Activated CD8-positive, alpha-beta memory T cell treated with anti-CD3 and anti-CD28 coated beads, Interleukin-2, amount 50 U/mL, for 48 hours (primary cell): ENCODE data around the gene CCDC146.
"Not testable (repeated sequence)": the region's sequence is repeated elsewhere in the genome, so short reads cannot be mapped to it uniquely, and the experiment has no call there.

Source experiments
- DNase-seq: peaks from one replicate; pipeline ENCODE4 v3.0.0-alpha.2; 2020

CCDC146 gene

DNA sequence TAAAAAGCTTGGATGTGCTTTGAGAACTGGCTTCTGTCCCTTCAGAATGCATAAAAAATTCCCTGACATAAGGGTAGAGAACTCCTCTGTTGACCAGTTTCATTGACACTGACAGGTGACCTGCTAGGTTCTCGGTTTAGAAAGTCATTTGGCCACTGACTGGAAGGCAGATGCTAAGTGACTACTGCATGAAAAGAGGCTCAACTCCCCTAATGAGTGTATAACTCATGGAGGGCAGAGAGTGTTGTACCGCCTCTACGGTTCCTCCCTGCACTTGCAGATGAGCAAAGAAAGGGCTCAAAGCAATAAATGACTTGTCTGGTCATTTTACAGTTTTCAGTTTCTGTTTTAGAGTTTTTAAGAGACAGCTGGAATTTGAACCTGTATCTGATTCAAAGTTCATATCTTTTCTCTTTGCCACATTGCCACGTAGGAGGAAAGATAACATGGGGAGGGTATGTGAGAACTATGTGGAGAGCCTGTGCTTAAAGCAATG is 80.1 kb downstream of the CCDC146 start:
- DNase-seq: no peak

DNA sequence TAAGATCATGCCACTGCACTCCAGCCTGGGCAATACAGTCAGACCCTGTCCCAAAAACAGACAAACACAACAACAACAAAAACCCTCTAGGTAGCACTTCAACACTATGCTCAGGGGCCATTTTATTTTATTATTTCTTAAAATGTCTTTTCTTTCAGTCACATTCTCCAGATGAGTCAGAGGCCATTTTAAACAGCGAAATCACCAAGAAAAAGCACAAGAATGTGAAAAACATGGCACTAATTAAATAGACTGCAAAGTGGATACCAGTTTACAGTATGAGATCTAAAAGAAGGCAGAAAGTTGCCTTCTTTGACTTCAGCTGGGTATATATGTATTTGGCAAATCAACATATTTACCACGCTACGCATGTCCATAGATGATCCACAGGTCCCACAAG is 83.3 kb downstream of the CCDC146 start:
- no peak for DNase-seq

DNA sequence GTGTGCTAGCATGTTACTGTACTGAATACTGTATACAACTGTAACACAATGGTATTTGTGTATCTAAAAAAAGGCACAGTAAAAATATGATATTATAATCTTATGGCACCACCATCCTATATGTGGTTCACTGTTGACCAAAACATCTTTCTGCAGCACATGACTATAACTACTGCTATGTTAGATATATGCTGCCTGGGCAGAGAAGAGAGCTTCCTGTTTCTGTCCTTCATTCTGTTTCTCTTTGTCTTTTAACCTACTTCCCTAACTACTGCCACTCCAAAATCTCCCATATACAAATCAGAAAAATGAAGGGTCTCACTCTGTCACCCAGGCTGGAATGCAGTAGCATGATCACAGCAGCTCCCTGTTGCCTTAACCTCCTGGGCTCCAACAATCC is 86.0 kb downstream of the CCDC146 start:
- no peak for DNase-seq

DNA sequence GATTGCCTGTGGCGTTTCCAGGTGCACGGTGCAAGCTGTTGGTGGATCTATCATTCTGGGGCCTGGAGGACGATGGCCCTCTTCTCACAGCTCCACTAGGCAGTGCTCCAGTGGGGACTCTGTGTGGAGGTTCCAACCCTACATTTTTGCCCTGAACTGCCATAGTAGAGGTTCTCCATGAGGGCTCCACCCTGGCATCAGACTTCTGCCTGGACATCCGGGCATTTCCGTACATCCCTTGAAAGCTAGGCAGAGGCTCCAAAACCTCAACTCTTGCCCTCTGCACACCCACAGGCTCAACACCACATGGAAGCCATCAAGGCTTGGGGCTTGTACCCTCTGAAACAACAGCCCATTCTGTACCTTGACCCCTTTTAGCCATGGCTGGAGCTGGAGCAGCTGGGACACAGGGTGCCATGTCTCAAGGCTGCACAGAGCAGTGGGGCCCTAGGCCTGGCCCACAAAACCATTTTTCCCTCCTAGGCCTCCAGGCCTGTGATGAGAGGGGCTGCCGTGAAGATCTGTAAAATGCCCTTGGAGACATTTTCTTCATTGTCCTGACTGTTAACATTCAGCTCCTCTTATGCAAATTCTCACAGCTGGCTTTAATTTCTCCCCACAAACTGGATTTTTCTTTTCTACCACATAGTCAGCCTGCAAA is 87.2 kb downstream of the CCDC146 start:
- no peak for DNase-seq

DNA sequence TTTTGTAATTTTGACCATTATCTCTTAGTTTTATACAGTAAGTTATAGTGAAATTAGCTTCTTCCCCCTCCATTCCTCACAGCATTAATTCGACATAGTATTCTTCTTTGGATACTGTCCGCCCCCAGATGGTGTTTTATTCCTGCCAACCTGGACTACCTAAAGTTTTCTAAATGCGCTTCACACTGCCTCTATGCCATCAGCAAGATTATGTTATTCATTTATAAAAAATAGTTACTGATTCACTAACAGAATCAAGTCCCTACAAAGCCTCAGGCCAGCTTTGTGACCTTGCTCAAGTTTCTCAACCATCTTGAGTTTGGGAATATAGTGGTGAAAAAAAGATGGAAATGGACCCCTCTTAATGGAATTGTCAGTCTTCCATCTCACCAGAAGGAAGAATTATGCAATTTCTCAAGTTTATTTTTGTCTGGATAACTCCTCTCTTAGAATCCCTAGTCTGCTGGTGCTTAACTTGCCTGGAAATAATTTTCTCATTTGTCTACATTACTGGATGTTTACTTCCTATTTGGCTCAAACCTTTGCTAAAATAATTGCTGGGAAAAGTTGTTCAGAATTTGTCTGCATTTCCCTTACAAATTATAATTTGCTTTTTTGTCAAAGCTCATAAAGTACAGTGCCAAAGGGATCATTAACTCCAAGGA is 93.9 kb downstream of the CCDC146 start:
- DNase-seq: no peak

DNA sequence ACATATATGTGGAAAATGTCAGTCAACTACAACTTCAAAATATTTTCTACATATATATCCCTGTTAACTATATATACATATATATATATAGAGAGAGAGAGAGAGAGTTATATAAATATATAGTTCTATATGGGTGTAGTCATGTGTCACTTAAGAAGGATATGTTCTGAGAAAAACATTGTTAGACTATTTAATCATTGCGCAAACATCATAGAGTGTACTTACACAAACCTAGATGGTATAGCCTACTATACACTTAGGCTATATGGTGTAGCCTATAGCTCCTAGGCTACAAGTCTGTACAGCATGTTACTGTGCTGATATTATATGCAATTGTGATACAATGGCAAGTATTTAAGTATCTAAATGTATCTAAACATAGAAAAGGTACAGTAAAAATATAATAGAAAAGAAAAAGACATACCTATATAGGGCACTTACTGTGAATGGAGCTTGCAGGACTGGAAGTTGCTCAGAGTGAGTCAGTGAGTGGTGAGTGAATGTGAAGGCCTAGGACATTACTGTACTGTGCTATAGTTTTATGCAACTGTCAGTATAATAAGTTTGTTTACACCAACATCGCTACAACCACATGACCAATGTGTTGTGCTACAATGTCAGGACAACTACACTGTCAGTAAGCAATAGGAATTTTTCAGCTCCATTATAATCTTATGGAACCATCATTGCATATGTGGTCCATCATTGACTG is 95.2 kb downstream of the CCDC146 start:
- DNase-seq: no peak

DNA sequence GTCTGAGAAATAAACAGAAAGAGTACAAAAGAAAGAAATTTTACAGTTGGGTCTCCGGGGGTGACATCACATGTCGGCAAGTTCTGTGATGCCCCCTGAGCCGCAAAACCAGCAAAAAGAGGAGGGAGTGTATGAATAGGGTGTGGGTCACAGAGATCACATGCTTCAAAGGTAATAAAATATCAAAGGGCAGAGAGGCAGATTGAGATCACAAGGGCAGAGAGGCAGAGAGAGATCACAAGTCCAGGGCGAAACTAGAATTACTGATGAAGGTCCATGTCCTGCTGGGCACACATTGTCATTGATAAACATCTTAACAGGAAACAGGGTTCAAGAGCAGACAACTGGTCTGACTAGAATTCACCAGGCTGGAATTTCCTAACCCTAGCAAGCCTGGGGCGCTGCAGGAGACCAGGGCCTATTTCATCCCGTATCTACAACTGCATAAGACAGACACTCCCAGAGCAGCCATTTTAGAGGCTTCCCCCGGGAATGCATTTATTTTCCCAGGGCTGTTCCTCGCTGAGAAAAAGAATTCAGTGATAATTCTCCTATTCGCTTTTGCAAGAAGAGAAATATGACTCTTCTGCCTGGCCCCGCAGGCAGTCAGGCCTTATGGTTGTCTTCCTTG is 97.4 kb downstream of the CCDC146 start:
- DNase-seq: not testable (repeated sequence)

DNA sequence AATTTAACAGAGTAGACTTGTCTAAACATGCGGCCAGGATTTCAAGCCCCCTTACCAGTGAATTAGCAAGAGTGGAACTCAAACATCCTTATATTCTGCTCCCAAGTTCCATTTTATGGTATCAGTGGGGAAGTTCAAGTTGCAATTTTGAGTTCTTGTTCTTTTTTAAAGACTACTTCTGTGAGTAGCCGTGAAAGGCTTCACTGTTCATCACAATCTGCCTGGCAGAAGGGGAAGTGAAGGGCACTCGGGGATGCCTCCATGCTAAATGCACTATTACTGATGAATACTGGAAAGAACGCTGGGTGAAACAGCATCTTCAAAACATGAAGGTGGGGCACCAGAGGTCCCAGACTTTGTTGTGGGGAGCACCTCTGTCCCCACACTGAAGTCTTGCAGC is 99.7 kb downstream of the CCDC146 start:
- no peak for DNase-seq

DNA sequence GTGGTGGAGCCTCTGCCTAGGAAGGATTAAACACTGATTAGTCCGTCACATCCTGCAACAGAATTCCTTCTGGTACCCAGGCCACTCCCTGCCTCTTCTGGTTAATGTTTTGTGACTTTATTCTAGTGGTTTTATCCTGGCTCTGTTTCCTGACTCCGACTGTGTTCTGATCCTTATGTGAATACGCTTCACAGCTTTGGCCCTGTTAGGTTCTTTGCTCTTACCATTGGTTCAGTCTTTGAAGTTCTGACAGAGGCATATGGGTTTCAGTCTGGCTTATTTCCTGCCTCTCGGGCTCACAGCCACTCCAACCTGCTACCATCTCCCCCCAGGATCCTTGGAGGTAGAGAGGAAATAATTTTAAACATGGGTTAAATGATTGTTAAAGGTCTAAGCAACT is 100.4 kb downstream of the CCDC146 start:
- DNase-seq: no peak

DNA sequence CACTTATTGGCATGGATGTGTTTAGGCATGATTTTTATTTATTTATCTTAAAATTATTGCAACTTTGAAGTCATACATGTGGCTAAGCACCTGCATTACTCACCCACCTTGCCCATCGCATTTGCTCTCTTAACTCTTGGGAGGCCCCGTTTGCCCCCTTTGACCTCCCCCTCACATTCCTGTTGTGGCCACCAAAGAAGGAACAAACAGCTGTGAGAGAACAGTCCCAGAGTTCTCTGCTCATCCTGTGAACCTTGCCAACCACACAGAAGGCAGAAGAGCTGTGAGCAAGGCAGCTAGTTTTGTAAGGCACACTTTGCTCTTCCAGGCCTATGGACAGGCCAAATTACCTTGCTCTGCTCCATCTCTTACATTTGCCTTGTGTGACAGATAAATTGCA is 100.8 kb downstream of the CCDC146 start:
- no peak for DNase-seq

DNA sequence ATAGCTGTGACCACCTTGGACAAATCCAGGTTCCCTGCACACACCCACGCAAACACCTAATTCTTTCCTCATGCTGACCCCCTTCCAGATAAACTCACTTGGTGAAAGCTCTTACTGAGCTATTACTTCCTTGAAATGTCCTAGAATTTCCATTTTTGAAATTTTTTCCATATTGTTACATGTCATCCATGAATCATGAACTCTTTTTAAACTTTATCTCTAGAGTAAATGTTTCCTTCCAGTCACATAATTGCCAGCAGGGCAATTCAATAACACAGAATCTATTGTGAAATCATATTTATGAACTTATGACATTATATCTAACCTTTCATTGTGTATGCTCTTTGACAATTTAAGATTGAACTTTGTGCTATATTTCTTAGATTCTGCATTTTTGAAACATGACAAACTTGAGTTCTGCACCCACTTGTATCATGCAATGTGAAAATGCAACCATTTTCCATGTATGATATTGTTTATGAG is 104.0 kb downstream of the CCDC146 start:
- no peak for DNase-seq

DNA sequence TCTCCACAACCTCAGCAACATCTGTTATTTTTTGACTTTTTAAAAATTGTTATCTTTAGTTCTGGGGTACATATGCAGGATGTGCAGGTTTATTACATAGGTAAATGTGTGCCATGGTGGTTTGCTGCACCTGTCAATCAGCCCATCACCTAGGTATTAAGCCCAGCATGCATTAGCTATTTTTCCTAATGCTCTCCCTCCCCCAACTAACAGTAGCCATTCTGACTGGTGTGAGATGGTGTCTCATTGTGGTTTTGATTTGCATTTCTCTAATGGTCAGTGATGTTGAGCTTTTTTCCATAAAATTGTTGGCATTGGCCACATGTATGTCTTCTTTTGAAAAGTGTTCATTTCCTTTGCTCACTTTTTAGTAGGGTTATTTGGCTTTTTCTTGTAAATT is 106.4 kb downstream of the CCDC146 start:
- DNase-seq: not testable (repeated sequence)

DNA sequence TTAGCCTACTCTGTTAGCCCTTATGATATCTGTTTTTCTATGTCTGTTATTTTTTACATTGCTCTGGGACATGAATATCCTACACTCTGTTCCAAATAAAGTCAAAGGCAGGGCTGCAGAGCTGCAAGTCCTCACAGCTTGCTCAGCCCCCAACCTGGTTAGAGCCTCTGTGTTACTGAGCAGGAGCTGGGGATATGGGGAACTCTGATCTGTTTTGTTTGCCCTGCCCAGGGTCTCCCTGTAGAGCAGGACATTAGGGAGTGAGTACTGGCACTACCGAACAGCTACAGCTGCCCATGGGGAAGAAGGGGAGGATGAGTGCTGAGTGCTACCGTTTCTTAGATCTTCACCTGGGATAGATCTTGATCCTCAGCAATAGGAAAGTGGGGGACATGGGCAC is 110.1 kb downstream of the CCDC146 start:
- DNase-seq: no peak

DNA sequence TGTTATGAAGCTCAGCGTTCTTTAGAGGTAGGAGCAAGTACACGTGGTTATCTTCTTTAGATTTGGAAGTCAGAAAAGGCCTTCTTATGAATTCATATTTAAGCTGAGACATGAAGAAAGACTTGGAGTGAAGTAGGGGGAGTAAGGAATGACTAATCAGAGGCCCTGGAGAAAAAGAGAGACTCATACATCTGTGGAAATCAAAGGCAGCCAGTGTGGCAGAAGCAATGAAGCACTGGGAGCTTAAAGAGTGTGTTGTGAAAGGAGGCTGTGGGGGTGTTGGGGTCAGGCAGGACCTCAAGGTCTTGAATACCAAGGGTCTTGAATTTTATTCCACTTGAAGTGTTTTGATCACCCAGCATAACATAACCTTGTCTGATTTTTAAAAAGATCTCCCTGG is 112.9 kb downstream of the CCDC146 start:
- DNase-seq: no peak

DNA sequence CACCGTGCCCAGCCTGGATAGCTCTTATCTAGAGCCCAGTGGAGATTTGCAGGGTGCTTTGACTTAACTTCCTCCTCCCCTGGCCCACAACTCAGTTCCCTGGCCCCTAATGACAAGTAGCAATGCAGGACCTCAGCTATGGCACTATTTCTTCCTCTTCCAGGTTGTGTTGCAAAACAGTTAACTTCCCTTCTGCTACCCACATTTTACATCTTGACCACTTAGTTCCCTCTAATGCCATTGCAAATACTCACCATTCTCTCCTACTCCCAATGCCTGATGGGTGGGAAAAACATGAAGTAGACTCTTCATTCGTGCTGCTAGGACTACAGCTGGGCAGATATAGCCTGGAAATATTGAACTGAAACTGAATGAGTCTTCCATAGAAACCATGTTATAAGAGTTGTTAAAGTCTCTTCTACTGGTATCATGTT is 116.3 kb downstream of the CCDC146 start:
- DNase-seq: no peak

DNA sequence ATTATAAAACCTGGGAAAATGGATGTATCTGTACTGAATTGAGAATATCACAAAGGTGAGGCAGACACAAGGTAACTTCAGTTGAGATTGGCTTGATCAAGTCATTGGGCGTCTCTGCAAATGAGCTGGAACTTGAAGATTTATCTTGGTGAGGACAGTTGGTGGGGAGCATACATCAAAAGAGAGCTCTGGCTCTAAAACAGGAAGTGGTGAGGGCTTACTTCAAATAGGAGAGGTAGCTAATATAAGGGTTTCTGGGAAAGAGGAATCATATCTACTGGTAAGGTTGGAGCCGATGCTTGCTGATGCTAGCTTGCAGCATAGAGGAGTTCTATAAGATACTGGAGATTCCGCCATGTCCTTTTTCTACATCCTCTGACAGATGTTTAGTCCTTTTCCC is 117.1 kb downstream of the CCDC146 start:
- DNase-seq: no peak

DNA sequence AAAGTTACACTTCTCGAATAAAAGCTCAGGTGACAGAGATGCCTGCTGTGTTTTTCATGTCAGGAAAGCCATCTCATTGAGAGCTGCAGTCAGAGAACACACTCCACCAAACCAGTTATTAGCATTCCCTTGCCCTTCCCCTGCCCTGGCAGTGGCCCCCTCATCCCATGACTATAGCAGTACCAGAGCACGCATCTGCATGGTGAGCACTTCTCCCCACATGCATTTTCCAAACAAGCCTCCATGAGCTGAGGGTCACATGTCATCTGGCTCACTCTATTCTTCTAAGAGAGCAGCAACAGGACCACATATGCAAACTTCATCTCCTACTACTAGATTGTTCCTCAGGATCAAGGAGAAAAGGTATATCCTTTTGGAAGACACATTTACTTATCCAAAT is 119.7 kb downstream of the CCDC146 start:
- no peak for DNase-seq

DNA sequence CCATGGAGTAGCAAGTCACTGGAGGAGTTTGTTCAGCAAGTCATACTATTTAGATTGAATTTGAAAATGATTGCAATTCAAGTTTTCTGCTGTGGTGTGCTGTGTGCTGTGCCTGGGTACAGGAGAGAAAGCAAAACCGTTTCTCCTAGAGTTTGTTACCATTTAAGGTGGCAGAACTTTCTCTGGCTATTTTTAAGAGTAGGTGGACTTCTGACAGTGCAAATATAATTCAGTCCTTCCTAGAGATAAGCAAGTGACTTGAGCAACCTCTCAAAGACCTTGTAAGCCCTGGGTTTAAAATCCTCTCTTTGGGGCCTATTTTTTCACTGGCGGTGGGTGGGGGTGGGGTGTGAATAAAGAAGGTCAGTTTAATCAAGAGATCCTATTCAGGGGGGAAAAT is 120.1 kb downstream of the CCDC146 start:
- DNase-seq: no peak

DNA sequence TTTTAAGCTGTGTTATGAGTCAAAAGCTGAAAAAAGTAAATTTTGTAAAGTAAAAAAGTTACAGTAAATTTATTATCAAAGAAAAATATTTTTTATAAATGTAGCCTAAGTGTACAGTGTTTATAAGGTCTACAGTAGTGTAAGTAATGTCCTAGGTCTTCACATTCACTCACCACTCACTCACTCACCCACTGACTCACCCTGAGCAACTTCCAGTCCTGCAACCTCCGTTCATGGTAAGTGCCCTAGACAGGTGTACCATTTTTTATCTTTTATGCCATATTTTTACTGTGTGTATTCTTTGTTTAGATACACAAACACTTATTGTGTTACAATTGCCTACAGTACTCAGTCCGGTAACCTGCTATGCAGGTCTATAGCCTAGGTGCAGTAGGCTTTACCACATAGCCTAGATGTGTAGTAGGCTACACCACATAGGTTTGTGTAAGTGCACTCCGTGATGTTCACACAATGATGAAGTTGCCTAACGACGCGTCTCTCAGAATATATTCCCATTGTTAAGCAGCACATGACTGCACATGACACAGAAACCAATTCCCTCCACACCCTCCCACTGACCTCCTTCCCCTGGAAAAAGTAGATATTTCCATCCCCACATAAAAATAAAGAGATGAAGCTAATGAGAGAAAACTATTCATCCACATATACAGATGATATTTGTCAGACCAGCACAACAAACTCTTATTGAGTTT is 122.0 kb downstream of the CCDC146 start:
- no peak for DNase-seq

DNA sequence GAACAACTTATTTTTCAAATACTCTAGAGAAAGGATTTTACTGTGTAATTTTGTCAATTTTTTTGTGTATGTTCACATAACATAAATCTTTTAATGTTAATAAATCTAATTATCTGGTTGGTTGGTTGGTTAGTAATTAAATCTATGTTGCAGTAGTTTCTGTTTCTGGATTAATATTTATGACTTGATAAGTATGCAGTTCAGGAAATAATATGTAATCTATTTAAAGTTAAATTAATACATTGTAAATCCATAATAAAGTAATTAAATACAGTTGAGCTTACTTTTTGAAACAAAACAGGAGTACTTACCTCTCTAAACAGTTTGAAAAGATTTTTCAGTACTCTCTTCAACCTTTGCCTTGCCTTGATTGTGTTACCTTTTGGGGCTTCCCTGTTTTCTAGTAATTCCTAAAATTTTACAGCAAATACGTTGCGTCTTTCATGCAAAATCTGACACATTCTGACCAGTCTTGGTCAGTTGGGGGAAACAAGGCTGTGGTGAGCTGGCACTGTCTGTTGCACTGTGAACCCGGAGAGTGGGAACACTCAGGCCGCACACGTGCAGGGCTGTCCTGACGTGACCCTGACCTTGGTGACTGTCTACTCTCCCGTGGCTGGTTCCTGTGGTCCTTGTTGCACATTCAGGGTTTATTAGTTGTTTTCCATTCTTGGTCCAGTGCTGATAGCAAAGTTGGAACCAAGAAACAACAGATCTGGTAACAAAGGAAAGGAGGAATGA is 122.8 kb downstream of the CCDC146 start:
- no peak for DNase-seq

DNA sequence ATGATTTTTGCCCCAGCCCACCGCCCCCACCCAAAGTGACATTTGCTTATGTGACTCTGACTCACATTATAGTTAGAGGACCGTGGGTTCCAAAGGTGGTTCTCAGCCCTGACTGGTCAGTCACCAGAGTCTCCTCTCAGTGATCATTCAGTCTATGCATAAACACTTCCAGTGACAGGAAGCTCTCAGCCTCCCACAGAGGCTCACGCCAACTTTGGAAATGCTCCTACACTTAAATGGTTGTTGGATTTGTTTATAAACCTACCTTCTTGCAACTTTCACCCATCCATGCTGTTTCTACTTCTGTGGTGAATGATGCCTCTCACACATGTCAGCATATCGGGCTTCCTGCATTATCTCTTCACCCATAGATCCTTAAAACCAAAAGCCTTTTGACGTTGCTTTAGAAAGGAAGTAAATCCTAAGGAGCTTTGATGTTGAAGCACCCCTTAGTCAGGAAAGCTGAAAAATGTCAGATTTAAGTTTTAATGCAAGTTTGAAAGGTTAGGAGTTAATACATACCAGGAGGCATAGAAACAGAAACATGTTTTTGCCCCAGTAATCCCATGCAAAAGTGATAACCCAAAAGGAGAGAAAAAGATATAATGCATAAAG is 123.7 kb downstream of the CCDC146 start:
- no peak for DNase-seq
